ENCODE measurements around the gene NFIX.

NFIX gene

DNA sequence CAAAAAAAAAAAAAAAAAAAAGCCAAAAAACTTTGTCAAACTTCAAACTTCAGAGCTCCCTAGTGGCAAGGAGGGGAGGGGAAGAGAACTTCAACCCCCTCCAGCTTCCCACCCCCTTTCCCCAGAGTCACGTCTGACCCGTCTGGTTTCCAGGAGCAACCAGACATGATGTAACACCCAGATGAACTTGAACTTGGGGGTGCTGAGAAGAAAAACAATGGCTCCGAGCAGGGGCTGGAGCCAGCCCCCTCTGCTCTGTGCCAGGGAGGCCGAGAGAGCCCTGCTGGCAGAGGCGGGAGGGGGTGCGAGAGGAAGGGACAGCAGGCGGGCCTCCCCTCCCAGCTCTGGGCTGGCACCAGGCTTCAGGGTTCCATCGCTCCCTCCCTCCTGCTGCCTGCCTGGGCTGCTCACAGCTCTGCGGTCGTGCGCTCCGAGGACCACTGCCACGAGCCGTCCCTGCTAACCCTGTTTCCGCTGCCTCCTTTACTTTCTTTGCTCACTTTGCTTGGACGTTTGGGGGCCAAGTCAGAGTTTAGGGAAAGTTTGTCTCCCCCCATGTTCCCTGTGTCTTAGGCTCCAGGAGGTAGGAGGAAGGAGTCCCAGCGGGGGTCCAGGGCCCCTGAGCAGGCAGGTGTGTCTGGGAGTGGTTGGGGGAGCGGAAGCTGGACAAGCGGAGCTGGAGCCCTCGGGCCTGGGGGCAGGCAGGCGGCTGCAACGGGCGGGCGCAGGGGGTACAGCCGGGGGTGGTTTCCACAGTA is 96.3 kb downstream of the NFIX start:
- peak; percentile 79 for DNase-seq (ENCODE audit: low read depth)
- H3K36me3 ChIP-seq (ENCODE audit: control insufficient read depth, insufficient read depth, low read length, severe bottlenecking) = peaks cover 43% of the 10 kb centered on the region
- H3K4me3 ChIP-seq (ENCODE audit: low read length) = peak overlapping the region; percentile 1
- H3K27me3 ChIP-seq (replicated peaks; ENCODE audit: control insufficient read depth, insufficient read depth, low read length) = no peaks in the 10 kb centered on the region
- peak overlapping the region; percentile 78 for H3K9ac ChIP-seq (ENCODE audit: low read length)
- H3K9me3 ChIP-seq (ENCODE audit: control insufficient read depth, low read length) = no peaks in the 10 kb centered on the region
- H3K4me1 ChIP-seq (ENCODE audit: control insufficient read depth, insufficient read depth, low read length) = peaks cover 34% of the 10 kb centered on the region

- no peak overlapping the region for H3K4me3 ChIP-seq (ENCODE audit: low read length)
- DNase-seq (ENCODE audit: low read depth) = no peak
- peaks cover 37% of the 10 kb centered on the region for H3K36me3 ChIP-seq (ENCODE audit: control insufficient read depth, insufficient read depth, low read length, severe bottlenecking)
- peak overlapping the region; percentile 78 for H3K9ac ChIP-seq (ENCODE audit: low read length)
- H3K4me1 ChIP-seq (ENCODE audit: control insufficient read depth, insufficient read depth, low read length) = peaks cover 34% of the 10 kb centered on the region
- no peaks in the 10 kb centered on the region for H3K27me3 ChIP-seq (replicated peaks; ENCODE audit: control insufficient read depth, insufficient read depth, low read length)
- H3K9me3 ChIP-seq (ENCODE audit: control insufficient read depth, low read length) = no peaks in the 10 kb centered on the region
Observed at GRCh38 chr19:13092158-13092543, 96.9 kb downstream of the NFIX start.

DNA sequence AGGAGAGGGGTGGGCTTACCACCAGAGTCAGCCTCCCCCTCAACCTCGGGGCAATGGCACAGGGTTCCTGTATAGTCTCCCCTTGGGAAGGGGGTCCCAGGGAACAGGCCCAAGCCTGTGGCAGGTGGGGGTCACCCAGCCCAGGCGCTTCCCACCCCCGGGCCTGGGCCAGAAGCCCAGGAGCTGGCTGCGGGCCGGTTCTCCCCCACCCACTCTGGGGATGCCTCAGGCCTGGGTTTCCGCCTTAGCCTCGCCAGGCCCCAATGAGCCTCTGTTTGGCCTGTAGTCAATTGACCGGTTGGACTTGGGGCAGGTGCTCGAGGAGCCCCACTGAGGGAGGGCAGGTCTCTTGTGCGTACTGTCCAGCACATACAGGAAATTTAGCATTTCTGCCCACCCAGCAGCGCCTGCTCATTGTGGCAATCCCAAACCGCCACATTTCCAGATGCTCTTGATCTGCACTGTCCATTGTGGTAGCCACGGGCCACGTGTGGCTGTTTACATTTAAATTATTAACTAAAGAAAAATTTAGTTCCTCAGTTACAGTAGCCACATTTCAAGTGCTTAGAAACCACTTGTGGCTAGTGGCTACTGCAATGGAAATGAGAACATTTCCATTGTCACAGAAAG is 97.4 kb downstream of the NFIX start:
- no peaks in the 10 kb centered on the region for H3K9me3 ChIP-seq (ENCODE audit: control insufficient read depth, low read length)
- peaks cover 32% of the 10 kb centered on the region for H3K36me3 ChIP-seq (ENCODE audit: control insufficient read depth, insufficient read depth, low read length, severe bottlenecking)
- H3K27me3 ChIP-seq (replicated peaks; ENCODE audit: control insufficient read depth, insufficient read depth, low read length) = no peaks in the 10 kb centered on the region
- peak overlapping the region; percentile 78 for H3K9ac ChIP-seq (ENCODE audit: low read length)
- H3K4me1 ChIP-seq (ENCODE audit: control insufficient read depth, insufficient read depth, low read length) = peaks cover 34% of the 10 kb centered on the region
- no peak for DNase-seq (ENCODE audit: low read depth)
- no peak overlapping the region for H3K4me3 ChIP-seq (ENCODE audit: low read length)

DNA sequence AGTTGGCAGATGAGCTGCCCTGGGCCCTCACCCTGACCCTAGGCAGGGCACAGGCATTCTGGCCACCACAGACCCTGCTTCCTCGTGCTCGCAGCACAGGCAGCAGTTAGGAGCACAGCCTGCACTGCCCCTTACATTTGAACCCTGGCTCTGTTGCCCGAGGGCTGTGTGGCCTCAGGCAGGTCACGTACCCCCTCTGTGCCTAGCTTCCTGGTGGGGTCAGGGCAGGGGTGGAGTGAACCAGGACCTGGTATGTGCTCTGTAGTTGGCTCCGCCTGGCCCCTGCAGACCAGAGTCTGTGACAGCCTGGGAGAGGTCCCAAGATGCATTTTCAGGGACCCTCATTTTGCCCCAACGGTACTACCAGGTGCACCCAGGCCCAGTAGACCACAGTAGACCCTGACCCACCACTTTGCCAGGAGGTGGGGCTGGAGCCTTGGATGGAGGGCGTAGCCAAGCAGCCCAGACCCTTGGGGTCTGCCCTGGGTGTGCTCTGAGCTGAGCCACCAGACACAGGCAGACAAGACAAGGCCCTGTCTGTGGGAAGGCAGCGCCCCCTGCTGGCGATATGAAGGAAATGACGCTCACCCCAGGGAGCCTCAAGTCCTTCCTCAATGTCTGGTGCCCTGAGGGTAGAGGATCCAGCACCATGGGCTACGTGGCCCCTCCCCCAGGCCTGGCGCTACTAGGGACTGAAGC is 98.3 kb downstream of the NFIX start:
- peaks cover 30% of the 10 kb centered on the region for H3K36me3 ChIP-seq (ENCODE audit: control insufficient read depth, insufficient read depth, low read length, severe bottlenecking)
- peak; percentile 92 for DNase-seq (ENCODE audit: low read depth)
- H3K4me1 ChIP-seq (ENCODE audit: control insufficient read depth, insufficient read depth, low read length) = peaks cover 34% of the 10 kb centered on the region
- H3K4me3 ChIP-seq (ENCODE audit: low read length) = no peak overlapping the region
- H3K27me3 ChIP-seq (replicated peaks; ENCODE audit: control insufficient read depth, insufficient read depth, low read length) = no peaks in the 10 kb centered on the region
- no peaks in the 10 kb centered on the region for H3K9me3 ChIP-seq (ENCODE audit: control insufficient read depth, low read length)
- peak overlapping the region; percentile 44 for H3K9ac ChIP-seq (ENCODE audit: low read length)

DNA sequence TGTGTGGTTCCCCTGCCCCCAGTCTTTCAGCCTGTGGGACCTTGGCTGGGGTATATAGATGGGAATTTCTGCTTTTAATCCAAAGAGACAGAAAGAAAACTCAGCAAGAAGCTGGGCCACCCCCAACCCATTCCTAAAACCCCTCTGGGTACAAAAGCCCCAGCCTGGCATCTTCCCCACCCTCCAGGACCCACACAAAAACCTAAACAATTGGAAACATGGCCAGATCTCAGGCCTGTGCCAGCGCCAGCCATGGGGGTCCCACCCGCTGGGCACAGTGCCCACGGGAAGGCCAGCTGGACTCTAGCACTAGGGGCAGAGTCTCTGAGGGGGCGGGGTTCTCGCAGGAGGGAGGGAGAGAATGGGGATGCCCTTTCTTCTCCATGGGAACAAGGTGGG is 98.8 kb downstream of the NFIX start:
- Histone ChIP-seq H3K9me3 (ENCODE audit: control insufficient read depth, low read length) (no peaks in the 10 kb centered on the region), H3K36me3 (ENCODE audit: control insufficient read depth, insufficient read depth, low read length, severe bottlenecking) (peaks cover 28% of the 10 kb centered on the region), H3K27me3 (replicated peaks; ENCODE audit: control insufficient read depth, insufficient read depth, low read length) (no peaks in the 10 kb centered on the region), H3K4me1 (ENCODE audit: control insufficient read depth, insufficient read depth, low read length) (peaks cover 34% of the 10 kb centered on the region), H3K9ac (ENCODE audit: low read length) (no peak overlapping the region), H3K4me3 (ENCODE audit: low read length) (no peak overlapping the region)
- no peak for DNase-seq (ENCODE audit: low read depth)

- no peaks in the 10 kb centered on the region for H3K27me3 ChIP-seq (replicated peaks; ENCODE audit: control insufficient read depth, insufficient read depth, low read length)
- peaks cover 26% of the 10 kb centered on the region for H3K36me3 ChIP-seq (ENCODE audit: control insufficient read depth, insufficient read depth, low read length, severe bottlenecking)
- H3K9ac ChIP-seq (ENCODE audit: low read length) = no peak overlapping the region
- H3K4me3 ChIP-seq (ENCODE audit: low read length) = no peak overlapping the region
- no peaks in the 10 kb centered on the region for H3K9me3 ChIP-seq (ENCODE audit: control insufficient read depth, low read length)
- no peak for DNase-seq (ENCODE audit: low read depth)
- H3K4me1 ChIP-seq (ENCODE audit: control insufficient read depth, insufficient read depth, low read length) = peaks cover 31% of the 10 kb centered on the region
Observed at GRCh38 chr19:13094771-13095392, 99.6 kb downstream of the NFIX start.

- DNase-seq (ENCODE audit: low read depth) = no peak
- Histone ChIP-seq H3K9me3 (ENCODE audit: control insufficient read depth, low read length) (no peaks in the 10 kb centered on the region), H3K4me3 (ENCODE audit: low read length) (no peak overlapping the region), H3K9ac (ENCODE audit: low read length) (no peak overlapping the region), H3K36me3 (ENCODE audit: control insufficient read depth, insufficient read depth, low read length, severe bottlenecking) (peaks cover 20% of the 10 kb centered on the region), H3K27me3 (replicated peaks; ENCODE audit: control insufficient read depth, insufficient read depth, low read length) (no peaks in the 10 kb centered on the region), H3K4me1 (ENCODE audit: control insufficient read depth, insufficient read depth, low read length) (peaks cover 31% of the 10 kb centered on the region)
Observed at GRCh38 chr19:13095393-13095784, 100.1 kb downstream of the NFIX start.

- peaks cover 22% of the 10 kb centered on the region for H3K4me1 ChIP-seq (ENCODE audit: control insufficient read depth, insufficient read depth, low read length)
- no peaks in the 10 kb centered on the region for H3K27me3 ChIP-seq (replicated peaks; ENCODE audit: control insufficient read depth, insufficient read depth, low read length)
- no peak overlapping the region for H3K4me3 ChIP-seq (ENCODE audit: low read length)
- H3K36me3 ChIP-seq (ENCODE audit: control insufficient read depth, insufficient read depth, low read length, severe bottlenecking) = peaks cover 19% of the 10 kb centered on the region
- no peaks in the 10 kb centered on the region for H3K9me3 ChIP-seq (ENCODE audit: control insufficient read depth, low read length)
- peak overlapping the region; percentile 34 for H3K9ac ChIP-seq (ENCODE audit: low read length)
- DNase-seq (ENCODE audit: low read depth) = no peak
Observed at GRCh38 chr19:13095934-13096927, 101.0 kb downstream of the NFIX start.

- no peaks in the 10 kb centered on the region for H3K9me3 ChIP-seq (ENCODE audit: control insufficient read depth, low read length)
- no peaks in the 10 kb centered on the region for H3K27me3 ChIP-seq (replicated peaks; ENCODE audit: control insufficient read depth, insufficient read depth, low read length)
- no peak for DNase-seq (ENCODE audit: low read depth)
- peaks cover 19% of the 10 kb centered on the region for H3K36me3 ChIP-seq (ENCODE audit: control insufficient read depth, insufficient read depth, low read length, severe bottlenecking)
- no peak overlapping the region for H3K9ac ChIP-seq (ENCODE audit: low read length)
- no peak overlapping the region for H3K4me3 ChIP-seq (ENCODE audit: low read length)
- peaks cover 15% of the 10 kb centered on the region for H3K4me1 ChIP-seq (ENCODE audit: control insufficient read depth, insufficient read depth, low read length)
Observed at GRCh38 chr19:13097033-13097462, 101.8 kb downstream of the NFIX start.

DNA sequence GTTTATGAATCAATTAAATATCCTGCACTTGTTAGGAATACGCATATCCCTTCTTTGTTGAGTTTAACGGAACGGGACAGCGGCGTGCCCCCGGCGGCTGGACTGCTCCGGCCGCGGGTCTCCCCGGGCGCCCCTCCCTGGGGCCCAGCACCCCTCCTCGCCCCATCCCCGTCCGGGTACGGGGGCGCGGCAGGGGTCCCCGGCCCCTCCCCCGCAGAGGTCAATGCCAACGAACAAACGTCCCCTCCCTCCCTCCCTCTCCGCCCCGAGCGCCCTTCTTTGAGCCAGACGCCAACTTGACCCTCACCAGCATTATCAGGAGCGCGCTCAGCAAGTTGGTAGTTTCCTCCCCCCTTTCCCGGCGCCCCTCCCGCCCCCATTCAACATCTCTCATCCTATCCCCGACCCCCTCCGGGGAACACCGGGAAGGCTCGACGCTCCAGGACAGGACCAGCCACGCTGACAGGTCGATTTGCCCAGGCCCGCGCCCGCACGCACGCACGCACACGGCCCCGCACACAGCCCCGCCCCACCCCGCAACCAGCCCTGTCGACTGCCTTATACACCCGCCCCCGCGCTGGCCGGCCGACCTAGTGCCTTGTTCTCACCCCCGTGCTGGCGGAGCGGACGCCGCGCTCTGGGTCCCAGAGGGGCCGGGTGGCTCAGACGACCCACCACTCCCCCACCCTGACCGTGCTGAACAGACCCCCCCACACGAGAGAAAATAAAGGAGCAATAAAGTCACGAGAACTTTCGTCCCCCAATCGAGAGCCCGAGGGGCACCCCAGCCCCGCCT is 102.4 kb downstream of the NFIX start:
- H3K9ac ChIP-seq (ENCODE audit: low read length) = no peak overlapping the region
- H3K4me3 ChIP-seq (ENCODE audit: low read length) = no peak overlapping the region
- H3K27me3 ChIP-seq (replicated peaks; ENCODE audit: control insufficient read depth, insufficient read depth, low read length) = no peaks in the 10 kb centered on the region
- no peaks in the 10 kb centered on the region for H3K9me3 ChIP-seq (ENCODE audit: control insufficient read depth, low read length)
- no peak for DNase-seq (ENCODE audit: low read depth)
- peaks cover 16% of the 10 kb centered on the region for H3K4me1 ChIP-seq (ENCODE audit: control insufficient read depth, insufficient read depth, low read length)
- peaks cover 15% of the 10 kb centered on the region for H3K36me3 ChIP-seq (ENCODE audit: control insufficient read depth, insufficient read depth, low read length, severe bottlenecking)
